ENCODE results near the gene DGKB. TPM values are rescaled to one million over a fixed set of nuclear protein-coding genes. Genes with fewer than 3 reads are reported as not detected.

Gene DGKB
- total RNA-seq, 4 donors from 2014 or later, result 4.4 to 33.1 (median 9.3) TPM

DNA sequence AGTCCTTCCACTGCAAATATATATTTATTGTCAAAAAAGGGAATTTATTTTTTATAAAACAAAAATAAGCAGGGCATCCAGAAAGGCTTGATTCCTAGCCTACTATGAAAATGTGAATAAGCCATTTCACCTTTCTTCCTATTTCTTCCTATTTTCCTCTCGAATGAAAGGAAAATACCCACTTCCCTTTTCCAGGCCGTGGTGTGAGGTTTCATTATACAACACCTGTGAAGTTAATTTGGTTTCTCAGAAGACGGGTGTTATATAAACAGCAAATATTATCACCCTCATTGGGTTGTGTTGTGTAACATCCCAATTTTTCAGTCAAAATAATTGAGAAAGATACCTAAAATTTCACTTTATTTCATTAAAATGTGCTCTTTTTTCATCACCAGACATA, 214.3 kb downstream of the DGKB start:
- Histone ChIP-seq H3K27ac (no peak overlapping the region), H3K4me3 (no peak overlapping the region), H3K9me3 (no peaks in the 10 kb centered on the region), H3K36me3 (no peaks in the 10 kb centered on the region), H3K4me1 (no peaks in the 10 kb centered on the region), H3K27me3 (no peaks in the 10 kb centered on the region)
- no peak for DNase-seq
- TF ChIP-seq, protein P1, sequence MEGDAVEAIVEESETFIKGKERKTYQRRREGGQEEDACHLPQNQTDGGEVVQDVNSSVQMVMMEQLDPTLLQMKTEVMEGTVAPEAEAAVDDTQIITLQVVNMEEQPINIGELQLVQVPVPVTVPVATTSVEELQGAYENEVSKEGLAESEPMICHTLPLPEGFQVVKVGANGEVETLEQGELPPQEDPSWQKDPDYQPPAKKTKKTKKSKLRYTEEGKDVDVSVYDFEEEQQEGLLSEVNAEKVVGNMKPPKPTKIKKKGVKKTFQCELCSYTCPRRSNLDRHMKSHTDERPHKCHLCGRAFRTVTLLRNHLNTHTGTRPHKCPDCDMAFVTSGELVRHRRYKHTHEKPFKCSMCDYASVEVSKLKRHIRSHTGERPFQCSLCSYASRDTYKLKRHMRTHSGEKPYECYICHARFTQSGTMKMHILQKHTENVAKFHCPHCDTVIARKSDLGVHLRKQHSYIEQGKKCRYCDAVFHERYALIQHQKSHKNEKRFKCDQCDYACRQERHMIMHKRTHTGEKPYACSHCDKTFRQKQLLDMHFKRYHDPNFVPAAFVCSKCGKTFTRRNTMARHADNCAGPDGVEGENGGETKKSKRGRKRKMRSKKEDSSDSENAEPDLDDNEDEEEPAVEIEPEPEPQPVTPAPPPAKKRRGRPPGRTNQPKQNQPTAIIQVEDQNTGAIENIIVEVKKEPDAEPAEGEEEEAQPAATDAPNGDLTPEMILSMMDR (IDR thresholded peaks at IDR 0.05), result no peak
- no peak for TF ChIP-seq POLR2A (IDR thresholded peaks at IDR 0.05)
- intact Hi-C loops (cut with DNase I; ENCODE audit: low total_unique reads), result no loop called here

DNA sequence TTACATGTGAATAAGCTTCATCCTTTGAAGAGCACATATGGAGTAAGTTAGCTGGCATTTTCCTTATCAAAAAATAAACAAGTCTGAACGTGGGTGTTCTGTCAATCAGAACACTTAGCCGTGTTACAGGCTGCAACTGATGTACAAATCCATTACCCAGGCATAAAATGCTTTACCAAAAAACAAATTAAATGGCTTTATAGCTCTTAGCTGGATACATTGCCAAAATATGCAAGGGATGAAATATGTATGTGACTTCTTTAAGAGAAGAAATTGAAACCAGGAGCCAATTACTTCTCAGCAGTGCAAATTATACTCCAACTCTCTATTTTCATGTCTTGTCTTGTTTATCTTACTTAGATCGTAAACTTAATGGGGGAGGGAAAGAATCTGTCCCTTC, 214.8 kb downstream of the DGKB start:
- no peaks in the 10 kb centered on the region for H3K36me3 ChIP-seq
- H3K27me3 ChIP-seq, result no peaks in the 10 kb centered on the region
- no peak for DNase-seq
- no peak overlapping the region for H3K4me3 ChIP-seq
- intact Hi-C loops (cut with DNase I; ENCODE audit: low total_unique reads), result no loop called here
- no peaks in the 10 kb centered on the region for H3K9me3 ChIP-seq
- no peaks in the 10 kb centered on the region for H3K4me1 ChIP-seq
- TF ChIP-seq, protein P1 (IDR thresholded peaks at IDR 0.05), result no peak
- TF ChIP-seq POLR2A (IDR thresholded peaks at IDR 0.05), result no peak
- no peak overlapping the region for H3K27ac ChIP-seq

DNA sequence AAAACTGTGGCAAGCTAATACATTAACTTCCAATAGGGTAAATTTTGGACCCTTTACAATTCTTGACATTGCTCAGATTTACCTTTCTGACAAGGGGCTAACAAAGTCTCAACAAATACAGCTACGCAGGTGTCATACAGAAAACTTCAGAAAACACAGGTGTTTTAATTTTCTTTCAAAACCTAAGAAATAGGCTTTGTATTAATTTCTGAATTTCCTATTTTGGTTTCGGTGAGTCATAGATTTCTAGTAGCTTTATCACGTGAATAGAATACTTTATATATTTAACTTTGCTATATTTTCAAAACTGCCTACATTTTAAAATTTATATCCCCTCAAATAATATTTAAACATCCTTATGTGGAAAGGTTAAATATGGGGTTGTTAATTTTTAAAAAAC, 215.3 kb downstream of the DGKB start:
- H3K27ac ChIP-seq, result no peak overlapping the region
- no peak for DNase-seq
- no peaks in the 10 kb centered on the region for H3K36me3 ChIP-seq
- H3K4me3 ChIP-seq, result no peak overlapping the region
- H3K4me1 ChIP-seq, result no peaks in the 10 kb centered on the region
- no peak for TF ChIP-seq POLR2A (IDR thresholded peaks at IDR 0.05)
- TF ChIP-seq, protein P1 (IDR thresholded peaks at IDR 0.05), result no peak
- no peaks in the 10 kb centered on the region for H3K27me3 ChIP-seq
- H3K9me3 ChIP-seq, result no peaks in the 10 kb centered on the region
- intact Hi-C loops (cut with DNase I; ENCODE audit: low total_unique reads), result no loop called here

DNA sequence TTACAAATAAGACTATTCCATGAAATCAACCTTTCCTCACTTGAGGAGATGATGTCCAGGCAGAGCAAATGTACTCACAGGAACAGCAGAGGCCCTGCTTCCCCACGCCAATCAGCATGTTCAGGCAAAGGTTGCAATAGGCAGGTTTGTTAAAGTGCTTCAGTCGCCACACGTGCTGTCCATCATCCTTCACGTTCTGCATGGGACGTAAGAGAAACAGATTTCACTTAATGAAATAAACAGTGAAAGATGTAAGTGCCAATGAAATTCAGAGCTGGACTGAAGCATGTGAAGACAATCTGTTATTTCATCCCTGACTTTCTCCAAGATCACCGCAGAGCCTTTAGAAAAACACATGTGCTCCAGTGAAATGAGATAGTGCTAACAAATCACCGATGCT, 217.4 kb downstream of the DGKB start:
- Histone ChIP-seq H3K27me3 (no peaks in the 10 kb centered on the region), H3K36me3 (no peaks in the 10 kb centered on the region), H3K9me3 (no peaks in the 10 kb centered on the region), H3K27ac (no peak overlapping the region), H3K4me1 (no peaks in the 10 kb centered on the region), H3K4me3 (no peak overlapping the region)
- TF ChIP-seq, protein P1 (IDR thresholded peaks at IDR 0.05), result no peak
- no peak for TF ChIP-seq POLR2A (IDR thresholded peaks at IDR 0.05)
- intact Hi-C loops (cut with DNase I; ENCODE audit: low total_unique reads), result no loop called here
- no peak for DNase-seq

DNA sequence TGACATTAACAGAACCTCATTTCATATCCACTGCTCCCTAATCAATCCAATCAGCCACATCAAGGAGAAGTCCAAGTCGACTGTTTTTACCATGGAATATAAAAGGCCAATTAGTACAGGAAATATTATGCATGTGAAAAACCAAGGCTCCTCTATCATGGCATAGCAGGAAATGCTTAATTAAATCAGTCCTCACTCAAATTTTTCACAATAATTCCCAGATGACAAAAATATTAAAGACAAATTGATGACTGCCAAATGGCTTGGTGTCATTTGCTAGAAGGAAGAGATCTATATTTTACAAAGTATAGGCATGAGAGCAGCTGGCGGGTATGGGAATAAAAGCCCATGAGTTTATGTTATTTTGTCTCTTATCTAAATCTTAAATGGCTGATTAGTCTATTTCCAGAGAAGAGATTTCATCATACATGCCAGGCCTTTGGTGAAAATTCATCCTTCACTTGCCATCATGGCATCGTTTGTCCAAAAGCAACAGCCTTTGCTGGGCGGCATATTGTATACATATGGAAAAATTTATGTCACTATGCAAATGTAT, 219.6 kb downstream of the DGKB start:
- intact Hi-C loops (cut with DNase I; ENCODE audit: low total_unique reads), result no loop called here
- Histone ChIP-seq H3K4me3 (no peak overlapping the region), H3K9me3 (no peaks in the 10 kb centered on the region), H3K27ac (no peak overlapping the region), H3K36me3 (no peaks in the 10 kb centered on the region), H3K27me3 (no peaks in the 10 kb centered on the region), H3K4me1 (no peaks in the 10 kb centered on the region)
- TF ChIP-seq, protein P1 (IDR thresholded peaks at IDR 0.05), result no peak
- no peak for TF ChIP-seq POLR2A (IDR thresholded peaks at IDR 0.05)
- no peak for DNase-seq
